Inflammatory macrophage treated with lipopolysaccharide for 4 hours (primary cell): ENCODE data around the gene FAM135A.
"Not testable (repeated sequence)": the region's sequence is repeated elsewhere in the genome, so short reads cannot be mapped to it uniquely, and the experiment has no call there.

Source experiments
- DNase-seq: peaks from one replicate; pipeline ENCODE4 v3.0.0-alpha.2; 2020

FAM135A gene

GRCh38 chr6:70470016-70470415 is 56.7 kb downstream of the FAM135A start:
- DNase-seq = no peak

GRCh38 chr6:70470510-70470909 is 57.2 kb downstream of the FAM135A start:
- not testable (repeated sequence) for DNase-seq

GRCh38 chr6:70474751-70475150 is 61.4 kb downstream of the FAM135A start:
- DNase-seq = no peak

GRCh38 chr6:70479236-70479635 is 65.9 kb downstream of the FAM135A start:
- no peak for DNase-seq

GRCh38 chr6:70486638-70487037 is 73.3 kb downstream of the FAM135A start:
- DNase-seq = not testable (repeated sequence)

- no peak for DNase-seq
Observed at GRCh38 chr6:70489364-70489763, 76.1 kb downstream of the FAM135A start.

GRCh38 chr6:70494833-70495232 is 81.5 kb downstream of the FAM135A start:
- DNase-seq = no peak

- not testable (repeated sequence) for DNase-seq
Observed at GRCh38 chr6:70495790-70496189, 82.5 kb downstream of the FAM135A start.

- no peak for DNase-seq
Observed at GRCh38 chr6:70502484-70502883, 89.2 kb downstream of the FAM135A start.

GRCh38 chr6:70503813-70504465 is 90.6 kb downstream of the FAM135A start:
- DNase-seq = no peak

- no peak for DNase-seq
Observed at GRCh38 chr6:70506321-70506720, 93.0 kb downstream of the FAM135A start.

GRCh38 chr6:70507161-70507560 is 93.9 kb downstream of the FAM135A start:
- DNase-seq = no peak

GRCh38 chr6:70508953-70509352 is 95.6 kb downstream of the FAM135A start:
- DNase-seq = no peak

GRCh38 chr6:70510600-70510999 is 97.3 kb downstream of the FAM135A start:
- no peak for DNase-seq

- DNase-seq = no peak
Observed at GRCh38 chr6:70518723-70519122, 105.4 kb downstream of the FAM135A start.

GRCh38 chr6:70520575-70520974 is 107.3 kb downstream of the FAM135A start:
- peak; percentile 34 for DNase-seq

- DNase-seq = no peak
Observed at GRCh38 chr6:70524721-70525286, 111.5 kb downstream of the FAM135A start.

GRCh38 chr6:70527071-70527737 is 113.9 kb downstream of the FAM135A start:
- DNase-seq = no peak

GRCh38 chr6:70530023-70530422 is 116.7 kb downstream of the FAM135A start:
- DNase-seq = no peak

GRCh38 chr6:70531133-70531532 is 117.8 kb downstream of the FAM135A start:
- no peak for DNase-seq

GRCh38 chr6:70537266-70537665 is 124.0 kb downstream of the FAM135A start:
- peak; percentile 36 for DNase-seq

- peak; percentile 91 for DNase-seq
Observed at GRCh38 chr6:70538376-70538775, 125.1 kb downstream of the FAM135A start.

GRCh38 chr6:70547313-70547712 is 134.0 kb downstream of the FAM135A start:
- DNase-seq = no peak

- no peak for DNase-seq
Observed at GRCh38 chr6:70547905-70548304, 134.6 kb downstream of the FAM135A start.
